Trophoblast cell (in vitro differentiated cells and primary cell): Measurements from ENCODE around the gene GH1.
"Not testable (repeated sequence)": the region's sequence is repeated elsewhere in the genome, so short reads cannot be mapped to it uniquely, and the experiment has no call there.

Experiments
- DNase-seq, 2 donors: peaks; one replicate each; pipeline ENCODE4 v3.0.0-alpha.2; 2016
- H2AFZ ChIP-seq: 2 replicates; pipeline ENCODE4 v1.6.1; 2013; ENCODE audit warnings: low read length, moderate library complexity, mild to moderate bottlenecking; ENCODE audit not compliant: insufficient read depth, poor library complexity
- H2AK5ac ChIP-seq: 2 replicates; pipeline ENCODE4 v1.6.1; 2013; ENCODE audit warnings: mild to moderate bottlenecking, low read length
- H2BK120ac ChIP-seq: 2 replicates; pipeline ENCODE4 v1.6.1; 2013; ENCODE audit warnings: low read length, mild to moderate bottlenecking, moderate library complexity; ENCODE audit not compliant: insufficient read depth, poor library complexity
- H2BK12ac ChIP-seq: 2 replicates; pipeline ENCODE4 v1.6.1; 2013; ENCODE audit warnings: mild to moderate bottlenecking, low read length, moderate library complexity
- H2BK5ac ChIP-seq: 2 replicates; pipeline ENCODE4 v1.6.1; 2013; ENCODE audit warnings: low read length, low read depth, moderate library complexity, mild to moderate bottlenecking; ENCODE audit not compliant: poor library complexity
- H3K14ac ChIP-seq: 2 replicates; pipeline ENCODE4 v1.6.1; 2013; ENCODE audit warnings: mild to moderate bottlenecking, low read length
- H3K18ac ChIP-seq: 2 replicates; pipeline ENCODE4 v1.6.1; 2013; ENCODE audit warnings: mild to moderate bottlenecking, low read length
- H3K23ac ChIP-seq: 2 replicates; pipeline ENCODE4 v1.6.1; 2013; ENCODE audit warnings: low read length
- H3K27ac ChIP-seq: 2 replicates; pipeline ENCODE4 v1.5.1; 2013; ENCODE audit warnings: low read depth, mild to moderate bottlenecking, inconsistent platforms, low read length, moderate library complexity
- H3K27me3 ChIP-seq: 2 replicates; pipeline ENCODE4 v1.6.1; 2013; ENCODE audit warnings: inconsistent platforms, mild to moderate bottlenecking, low read length, moderate library complexity; ENCODE audit not compliant: insufficient read depth
- H3K36me3 ChIP-seq, 2 experiments: 1 replicate in 1 of 2; 2 replicates in 1 of 2; pipeline ENCODE4 v1.6.1; 2013; ENCODE audit warnings: low read length in 2 of 2, mild to moderate bottlenecking in 2 of 2, moderate library complexity in 1 of 2; ENCODE audit not compliant: insufficient read depth in 2 of 2, control insufficient read depth in 1 of 2
- H3K4ac ChIP-seq: 2 replicates; pipeline ENCODE4 v1.6.1; 2013; ENCODE audit warnings: low read depth, mild to moderate bottlenecking, low read length, moderate library complexity
- H3K4me1 ChIP-seq, 2 experiments: 1 replicate in 1 of 2; 2 replicates in 1 of 2; pipeline ENCODE4 v1.6.1; 2013; ENCODE audit warnings: low read length in 2 of 2, mild to moderate bottlenecking in 2 of 2, moderate library complexity in 1 of 2; ENCODE audit not compliant: insufficient read depth in 2 of 2, control insufficient read depth in 1 of 2
- H3K4me2 ChIP-seq: 2 replicates; pipeline ENCODE4 v1.6.1; 2013; ENCODE audit warnings: inconsistent platforms, mild to moderate bottlenecking, low read length, moderate library complexity
- H3K4me3 ChIP-seq: 2 replicates; pipeline ENCODE4 v1.5.1; 2013; ENCODE audit warnings: mild to moderate bottlenecking, low read depth, low read length, inconsistent platforms
- H3K79me1 ChIP-seq: one replicate; pipeline ENCODE4 v1.6.1; 2013; ENCODE audit warnings: low read length
- H3K79me2 ChIP-seq: 2 replicates; pipeline ENCODE4 v1.6.1; 2013; ENCODE audit warnings: low read length, mild to moderate bottlenecking; ENCODE audit not compliant: control insufficient read depth, insufficient read depth, poor library complexity
- H3K9ac ChIP-seq: 2 replicates; pipeline ENCODE4 v1.6.1; 2013; ENCODE audit warnings: mild to moderate bottlenecking, low read length
- H3K9me3 ChIP-seq: 2 replicates; pipeline ENCODE4 v1.6.1; 2013; ENCODE audit warnings: low read depth, mild to moderate bottlenecking, control low read depth, inconsistent platforms, low read length; ENCODE audit not compliant: insufficient read depth
- H4K12ac ChIP-seq: 2 replicates; pipeline ENCODE4 v1.6.1; 2013; ENCODE audit warnings: low read depth, mild to moderate bottlenecking, low read length, moderate library complexity
- H4K8ac ChIP-seq: 2 replicates; pipeline ENCODE4 v1.6.1; 2013; ENCODE audit warnings: low read depth, mild to moderate bottlenecking, low read length, moderate library complexity
- H4K91ac ChIP-seq: one replicate; pipeline ENCODE4 v1.6.1; 2013; ENCODE audit warnings: low read depth, mild to moderate bottlenecking, low read length, moderate library complexity
- WGBS: extraction: QIAGEN DNeasy Blood & Tissue Kit; methylation state at CpG from one replicate; pipeline ENCODE4 v1.1.7; 2013; ENCODE audit warnings: missing lambda C conversion rate; ENCODE audit not compliant: insufficient read length, insufficient coverage; ENCODE audit errors: extremely low coverage; 5-methylcytosine and 5-hydroxymethylcytosine counted together

Gene GH1

DNA sequence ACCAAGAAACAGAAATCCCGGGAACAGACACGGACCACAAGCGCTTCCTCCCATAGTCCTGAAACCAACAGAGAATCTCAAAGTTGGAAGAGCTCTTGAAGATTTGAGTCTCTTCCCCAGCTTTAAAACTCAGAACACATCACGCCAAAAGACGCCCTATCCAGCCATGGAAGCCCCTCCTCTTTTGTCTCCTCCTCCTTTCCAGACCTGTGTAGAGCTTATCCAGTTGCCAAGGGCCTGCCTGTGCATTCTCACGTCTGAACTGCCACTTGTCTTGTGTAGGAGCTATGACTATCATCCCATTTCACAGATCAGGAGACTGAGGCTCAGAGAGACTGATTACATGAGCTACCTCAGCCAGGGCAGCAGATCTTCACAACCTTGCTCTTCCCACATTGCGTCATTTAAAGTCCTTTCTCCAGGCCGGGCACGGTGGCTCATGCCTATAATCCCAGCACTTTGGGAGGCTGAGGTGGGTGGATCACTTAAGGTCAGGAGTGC lies 36.0 kb downstream of the GH1 start:
- not testable (repeated sequence) for H3K36me3 ChIP-seq, H3K79me2 ChIP-seq, H3K4me1 ChIP-seq, H4K8ac ChIP-seq, H3K9ac ChIP-seq, H3K79me1 ChIP-seq, H2AK5ac ChIP-seq, H3K4ac ChIP-seq, H3K27ac ChIP-seq, H3K18ac ChIP-seq, H3K4me2 ChIP-seq, H3K9me3 ChIP-seq, H3K27me3 ChIP-seq, H4K91ac ChIP-seq, H3K23ac ChIP-seq, H2BK120ac ChIP-seq, H2BK5ac ChIP-seq, H4K12ac ChIP-seq, H2BK12ac ChIP-seq, H2AFZ ChIP-seq, H3K4me3 ChIP-seq, H3K14ac ChIP-seq
- DNase-seq, result peak; percentile 19 to 57
- no CpG with 5 or more reads among the region's 9 CpGs for WGBS

DNA sequence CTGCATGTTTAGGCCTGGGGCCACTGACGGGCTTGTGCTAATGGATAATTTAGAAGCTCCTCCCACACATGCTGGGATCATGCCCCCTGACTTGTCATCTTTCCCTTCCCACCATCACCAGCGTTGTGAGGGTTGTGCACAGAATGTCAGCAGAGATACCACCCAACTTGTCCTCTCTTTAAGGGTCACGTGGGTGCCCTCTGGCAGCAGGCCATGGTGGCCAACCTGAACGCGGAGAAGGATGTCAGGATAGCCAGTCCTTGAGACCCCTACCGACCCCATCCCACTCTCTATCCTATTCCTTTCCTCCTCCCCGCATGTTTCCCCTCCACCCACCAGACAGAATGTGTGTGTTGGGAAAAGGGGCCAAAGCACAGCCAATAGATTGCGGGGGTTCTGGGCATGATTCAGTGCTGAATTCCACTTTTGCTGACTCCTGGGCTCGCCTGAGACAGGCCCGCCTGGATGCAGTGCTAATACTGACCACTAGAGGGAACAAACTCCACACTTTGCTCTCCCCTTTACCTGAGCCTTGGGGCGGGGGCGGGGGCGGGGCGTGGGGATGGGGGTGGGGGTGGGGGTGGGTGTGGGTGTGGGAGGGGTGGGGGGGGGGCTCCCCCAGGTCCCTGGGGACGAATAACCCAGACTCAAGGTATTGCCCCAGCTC lies 36.6 kb downstream of the GH1 start, which contains the start of gene GH2:
Gene GH2 (minus strand): TSS at position 10 of the 667 bp plus-strand sequence. CDS start 143 bp downstream, outside the sequence.
- Histone ChIP-seq H3K27me3 (no peaks in the 10 kb centered on the region), H2BK5ac (no peak within 1 kb of the TSS), H2BK120ac (no peak within 1 kb of the TSS), H3K27ac (no peak within 1 kb of the TSS), H3K9ac (no peak within 1 kb of the TSS), H3K79me2 (no peaks in the 10 kb centered on the region), H2AK5ac (no peak within 1 kb of the TSS), H2AFZ (no peak within 1 kb of the TSS), H3K79me1 (no peaks in the 10 kb centered on the region), H4K8ac (no peak within 1 kb of the TSS), H3K18ac (no peak within 1 kb of the TSS), H4K12ac (no peak within 1 kb of the TSS), H3K36me3 (no peaks in the 10 kb centered on the region), H3K4me1 (peaks cover 3% of the 10 kb centered on the region in 2 experiments), H3K14ac (no peak within 1 kb of the TSS), H4K91ac (no peak within 1 kb of the TSS), H3K4me3 (no peak within 1 kb of the TSS), H3K9me3 (peaks cover 4% of the 10 kb centered on the region), H2BK12ac (no peak within 1 kb of the TSS), H3K4me2 (no peak within 1 kb of the TSS), H3K4ac (no peak within 1 kb of the TSS), H3K23ac (peak within 1 kb of the TSS; percentile 74)
- no CpG with 5 or more reads among the region's 15 CpGs for WGBS
- peak; percentile 47 to 81 for DNase-seq

DNA sequence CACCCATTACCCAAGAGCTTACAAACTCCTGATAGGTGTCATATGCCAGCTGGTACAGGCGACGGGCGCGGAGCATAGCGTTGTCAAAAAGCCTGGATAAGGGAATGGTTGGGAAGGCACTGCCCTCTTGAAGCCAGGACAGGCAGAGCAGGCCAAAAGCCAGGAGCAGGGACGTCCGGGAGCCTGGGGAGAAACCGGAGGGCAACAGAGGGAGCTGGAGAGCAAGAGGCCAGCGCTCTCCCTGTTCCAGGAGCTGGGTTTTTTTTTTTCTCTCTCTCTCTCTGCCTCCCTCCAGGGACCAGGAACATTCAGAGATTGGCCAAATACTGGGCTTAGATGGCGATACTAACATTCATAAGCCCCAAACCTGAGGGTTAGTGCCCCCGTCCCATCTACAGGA lies 37.3 kb downstream of the GH1 start:
- not testable (repeated sequence) for H3K9me3 ChIP-seq

DNA sequence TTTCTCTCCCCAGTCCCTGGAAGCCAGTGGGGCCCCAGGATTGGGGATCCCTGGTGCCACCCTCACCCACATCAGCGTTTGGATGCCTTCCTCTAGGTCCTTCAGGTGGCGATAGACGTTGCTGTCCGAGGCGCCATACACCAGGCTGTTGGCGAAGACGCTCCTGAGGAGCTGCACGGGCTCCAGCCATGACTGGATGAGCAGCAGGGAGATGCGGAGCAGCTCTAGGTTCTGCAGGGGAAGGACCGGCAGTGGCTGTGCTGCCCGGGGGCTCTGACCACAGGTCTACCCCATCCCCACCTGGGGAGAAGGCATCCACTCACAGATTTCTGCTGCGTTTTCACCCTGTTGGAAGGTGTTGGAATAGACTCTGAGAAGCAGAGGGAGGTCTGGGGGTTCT lies 37.9 kb downstream of the GH1 start:
- no CpG with 5 or more reads among the region's 12 CpGs for WGBS
- no peak overlapping the region for H2AFZ ChIP-seq
- no peak overlapping the region for H4K12ac ChIP-seq
- no peak overlapping the region for H3K18ac ChIP-seq
- H3K9me3 ChIP-seq, result peaks cover 4% of the 10 kb centered on the region
- no peak overlapping the region for H4K91ac ChIP-seq
- H2AK5ac ChIP-seq, result no peak overlapping the region
- no peak overlapping the region for H3K4me3 ChIP-seq
- H4K8ac ChIP-seq, result no peak overlapping the region
- no peak overlapping the region for H2BK5ac ChIP-seq
- H3K9ac ChIP-seq, result no peak overlapping the region
- DNase-seq, result no peak
- H3K4me2 ChIP-seq, result no peak overlapping the region
- no peak overlapping the region for H3K23ac ChIP-seq
- peaks cover 3% of the 10 kb centered on the region in 2 experiments for H3K4me1 ChIP-seq
- H3K36me3 ChIP-seq, result no peaks in the 10 kb centered on the region
- no peaks in the 10 kb centered on the region for H3K79me2 ChIP-seq
- H3K27ac ChIP-seq, result no peak overlapping the region
- no peaks in the 10 kb centered on the region for H3K79me1 ChIP-seq
- H3K14ac ChIP-seq, result no peak overlapping the region
- no peak overlapping the region for H2BK12ac ChIP-seq
- no peak overlapping the region for H2BK120ac ChIP-seq
- no peak overlapping the region for H3K4ac ChIP-seq
- no peaks in the 10 kb centered on the region for H3K27me3 ChIP-seq

More for the DNA sequence above, 37.3 kb downstream of the GH1 start:
- H3K27ac ChIP-seq, H3K4me3 ChIP-seq, H4K8ac ChIP-seq, H3K79me1 ChIP-seq, H3K36me3 ChIP-seq, H3K27me3 ChIP-seq, H3K4ac ChIP-seq, H2AFZ ChIP-seq, H4K91ac ChIP-seq, H2BK120ac ChIP-seq, H4K12ac ChIP-seq, H3K18ac ChIP-seq, H3K79me2 ChIP-seq, H3K14ac ChIP-seq, H3K4me1 ChIP-seq, H2BK5ac ChIP-seq, H3K4me2 ChIP-seq, H2BK12ac ChIP-seq, H3K9ac ChIP-seq, H2AK5ac ChIP-seq, H3K23ac ChIP-seq: not testable (repeated sequence)
- peak; percentile 10 to 48 for DNase-seq
- no CpG with 5 or more reads among the region's 11 CpGs for WGBS
